ENCODE data around the gene EME2.

Gene EME2

DNA sequence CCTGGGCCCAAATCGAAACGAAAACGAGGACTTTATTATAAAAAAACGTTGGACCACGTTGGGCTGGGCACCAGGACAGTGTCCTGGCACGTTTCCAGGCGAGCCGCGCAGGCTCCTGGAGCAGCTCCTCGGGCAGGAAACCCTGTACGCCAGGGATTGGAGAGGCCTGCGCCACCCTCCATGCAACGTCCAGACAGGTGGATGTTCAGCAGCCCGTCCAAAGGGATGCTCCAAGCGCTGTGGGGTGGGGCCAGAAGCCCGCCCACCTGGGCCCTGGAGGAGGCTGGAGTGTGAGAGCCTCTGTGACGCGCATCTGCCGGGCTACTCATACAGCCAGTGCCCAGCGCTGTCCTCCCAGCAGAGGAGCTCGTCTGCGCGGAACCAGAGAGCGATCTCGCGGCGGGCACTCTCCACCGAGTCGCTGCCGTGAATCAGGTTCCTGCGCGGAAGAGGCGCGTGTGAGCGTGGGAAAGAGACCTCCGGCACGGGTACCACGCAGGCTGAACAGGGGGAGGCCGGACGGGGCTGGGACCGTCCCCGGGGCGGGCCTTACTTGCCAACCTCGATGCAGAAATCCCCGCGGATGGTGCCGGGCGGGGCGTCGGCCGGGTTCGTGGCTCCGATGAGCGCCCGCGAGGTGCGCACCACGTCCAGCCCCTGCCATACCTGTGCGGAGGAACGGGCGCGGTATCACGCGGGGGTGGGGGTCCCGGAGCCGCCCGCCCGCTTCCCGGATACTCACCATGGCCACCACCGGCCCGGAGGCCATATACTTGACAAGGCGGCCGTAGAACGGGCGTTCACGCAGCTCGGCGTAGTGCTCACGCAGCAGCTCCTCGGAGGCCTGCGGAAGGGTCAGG lies 2.1 kb upstream of the EME2 start:
- peak overlapping the region; percentile 72 for H3K4me3 ChIP-seq (ENCODE audit: low read depth, low read length)
- in situ Hi-C loops (cut with HindIII; ENCODE audit: low sequenced_read_pairs), result no loop called here
- TF ChIP-seq CTCF (IDR thresholded peaks at IDR 0.05; ENCODE audit: low read depth, low read length), result no peak

DNA sequence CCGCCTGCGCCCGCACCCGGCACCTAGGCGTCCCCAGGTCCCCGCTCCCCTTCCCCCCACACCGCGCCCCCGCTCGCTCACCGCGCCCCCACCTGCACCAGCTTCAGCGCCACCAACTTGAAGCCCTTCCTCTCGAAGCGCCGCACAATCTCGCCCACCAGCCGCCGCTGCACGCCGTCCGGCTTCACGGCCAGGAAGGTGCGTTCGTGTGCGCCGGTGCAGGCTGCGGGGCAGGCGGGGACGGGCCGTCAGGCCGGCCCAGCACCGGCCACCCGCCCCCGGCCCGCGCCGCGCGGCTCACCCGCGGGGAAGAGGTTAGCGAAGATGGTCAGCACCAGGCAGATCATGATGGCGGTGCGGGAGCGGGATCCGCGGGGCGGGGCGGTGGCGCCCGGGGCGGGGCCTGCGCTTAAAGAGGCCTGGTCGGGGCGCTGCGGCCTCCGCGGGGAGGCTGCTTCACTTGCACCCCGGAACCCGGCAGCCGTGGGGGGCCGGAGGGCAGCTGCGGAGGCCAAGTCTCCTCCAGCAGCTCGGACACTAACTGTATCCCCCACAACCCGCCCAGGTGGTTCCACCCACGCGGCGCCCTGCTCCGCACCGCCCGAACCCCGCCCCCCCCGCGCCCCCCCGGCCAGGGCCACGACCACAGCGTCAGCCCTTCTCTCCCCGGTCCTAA lies 1.3 kb upstream of the EME2 start, which contains the start of gene NME3:
TSS of gene NME3 (minus strand) at position 356 of the 676 bp plus-strand sequence. CDS start at position 347, 9 bp downstream.
- H3K4me3 ChIP-seq (ENCODE audit: low read depth, low read length), result peak within 1 kb of the TSS; percentile 72
- DNase-seq (ENCODE audit: low read depth, low spot score), result peak; percentile 69
- no peak for TF ChIP-seq CTCF (IDR thresholded peaks at IDR 0.05; ENCODE audit: low read depth, low read length)
- in situ Hi-C loops (cut with HindIII; ENCODE audit: low sequenced_read_pairs), result no loop called here

More for the DNA sequence above, 2.1 kb upstream of the EME2 start:
- peak; percentile 50 for DNase-seq (ENCODE audit: low read depth, low spot score)

DNA sequence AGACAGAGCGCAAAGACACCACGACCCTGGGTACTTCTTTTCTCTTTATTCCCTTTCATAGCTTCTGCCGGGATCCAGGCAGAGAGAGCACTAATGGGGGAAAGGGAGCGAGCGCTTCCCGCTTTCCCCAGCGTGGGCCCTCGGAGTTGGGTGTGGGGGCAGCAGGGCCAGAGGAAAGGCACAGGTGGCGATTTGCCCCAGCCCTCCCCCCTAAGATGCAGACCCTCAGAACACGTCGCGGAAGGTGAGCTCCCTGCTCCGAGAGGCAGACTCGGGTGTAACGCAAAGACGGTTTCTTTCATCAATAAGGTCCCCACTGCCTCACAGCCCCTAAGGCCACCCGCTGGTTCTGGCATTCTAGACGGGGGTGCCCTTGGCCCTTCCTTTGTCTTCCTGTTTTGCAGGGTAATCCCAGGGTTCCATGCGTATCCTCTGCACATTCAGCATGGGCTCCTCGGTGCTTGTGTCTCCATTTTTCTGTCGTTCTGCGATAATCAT lies 697 bp upstream of the EME2 start:
- no peak for TF ChIP-seq CTCF (IDR thresholded peaks at IDR 0.05; ENCODE audit: low read depth, low read length)
- in situ Hi-C loops (cut with HindIII; ENCODE audit: low sequenced_read_pairs), result no loop called here
- peak overlapping the region; percentile 72 for H3K4me3 ChIP-seq (ENCODE audit: low read depth, low read length)
- DNase-seq (ENCODE audit: low read depth, low spot score), result no peak

- H3K4me3 ChIP-seq (ENCODE audit: low read depth, low read length), result peak within 1 kb of the TSS; percentile 72
- in situ Hi-C loops (cut with HindIII; ENCODE audit: low sequenced_read_pairs), result no loop called here
- DNase-seq (ENCODE audit: low read depth, low spot score), result peak; percentile 84
- TF ChIP-seq CTCF (IDR thresholded peaks at IDR 0.05; ENCODE audit: low read depth, low read length), result peak; percentile 70
These were observed 495 bp downstream of the EME2 start, which contains the start of gene MRPS34 for GRCh38 chr16:1772908-1773702. MRPS34 (minus strand) TSS chr16:1773134; CDS start chr16:1773119, 15 bp downstream.

GRCh38 chr16:1773703-1774447 lies 1.3 kb downstream of the EME2 start:
- TF ChIP-seq CTCF (IDR thresholded peaks at IDR 0.05; ENCODE audit: low read depth, low read length), result no peak
- DNase-seq (ENCODE audit: low read depth, low spot score), result peak; percentile 41
- in situ Hi-C loops (cut with HindIII; ENCODE audit: low sequenced_read_pairs), result no loop called here
- peak overlapping the region; percentile 72 for H3K4me3 ChIP-seq (ENCODE audit: low read depth, low read length)

Data from astrocyte of the spinal cord (primary cell).